ENCODE results near the gene ANKRD27. TPM values are rescaled to one million over a fixed set of nuclear protein-coding genes. Genes with fewer than 3 reads are reported as not detected.

The ANKRD27 gene
- total RNA-seq, 1 donor from 2014 or later: 20.8 TPM

DNA sequence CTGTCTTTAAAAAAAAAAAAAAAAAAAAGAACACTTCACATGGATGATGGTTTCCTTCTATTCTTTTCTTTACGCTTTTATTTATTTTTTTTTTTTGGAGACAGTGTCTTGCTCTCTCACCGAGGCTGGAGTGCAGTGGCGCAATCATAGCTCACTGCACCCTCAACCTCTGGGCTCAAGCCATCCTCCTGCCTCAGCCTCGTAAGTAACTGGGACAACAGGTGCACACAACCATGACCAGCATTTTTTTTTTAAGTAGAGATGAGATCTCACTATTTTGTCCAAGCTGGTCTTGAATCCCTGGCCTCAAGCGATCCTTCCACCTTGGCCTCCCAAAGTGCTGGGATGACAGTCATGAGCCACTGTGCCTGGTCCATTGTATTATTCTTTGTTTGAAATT, 24.3 kb downstream of the ANKRD27 start:
- H3K9ac ChIP-seq (ENCODE audit: low read length): no peak overlapping the region
- H4K20me1 ChIP-seq (ENCODE audit: insufficient read depth, low read length): peaks cover 25% of the 10 kb centered on the region
- H3K4me2 ChIP-seq (ENCODE audit: low read length): no peak overlapping the region
- DNase-seq (ENCODE audit: low read depth): no peak
- no peaks in the 10 kb centered on the region for H3K9me3 Mint-ChIP-seq (ENCODE audit: unreplicated experiment)
- H3K27me3 Mint-ChIP-seq (ENCODE audit: low read depth, unreplicated experiment): no peaks in the 10 kb centered on the region
- no peaks in the 10 kb centered on the region for H3K27me3 ChIP-seq (ENCODE audit: insufficient read depth, low read length)
- no peak overlapping the region for H3K27ac Mint-ChIP-seq (ENCODE audit: unreplicated experiment)
- H3K27ac ChIP-seq (ENCODE audit: low read depth, low read length): no peak overlapping the region
- H3K36me3 ChIP-seq (ENCODE audit: insufficient read depth, low read length): peaks cover 3% of the 10 kb centered on the region
- FAIRE-seq: no peak
- TF ChIP-seq EZH2 (IDR thresholded peaks at IDR 0.05; ENCODE audit: insufficient read depth, low read length): no peak
- TF ChIP-seq, protein P1, sequence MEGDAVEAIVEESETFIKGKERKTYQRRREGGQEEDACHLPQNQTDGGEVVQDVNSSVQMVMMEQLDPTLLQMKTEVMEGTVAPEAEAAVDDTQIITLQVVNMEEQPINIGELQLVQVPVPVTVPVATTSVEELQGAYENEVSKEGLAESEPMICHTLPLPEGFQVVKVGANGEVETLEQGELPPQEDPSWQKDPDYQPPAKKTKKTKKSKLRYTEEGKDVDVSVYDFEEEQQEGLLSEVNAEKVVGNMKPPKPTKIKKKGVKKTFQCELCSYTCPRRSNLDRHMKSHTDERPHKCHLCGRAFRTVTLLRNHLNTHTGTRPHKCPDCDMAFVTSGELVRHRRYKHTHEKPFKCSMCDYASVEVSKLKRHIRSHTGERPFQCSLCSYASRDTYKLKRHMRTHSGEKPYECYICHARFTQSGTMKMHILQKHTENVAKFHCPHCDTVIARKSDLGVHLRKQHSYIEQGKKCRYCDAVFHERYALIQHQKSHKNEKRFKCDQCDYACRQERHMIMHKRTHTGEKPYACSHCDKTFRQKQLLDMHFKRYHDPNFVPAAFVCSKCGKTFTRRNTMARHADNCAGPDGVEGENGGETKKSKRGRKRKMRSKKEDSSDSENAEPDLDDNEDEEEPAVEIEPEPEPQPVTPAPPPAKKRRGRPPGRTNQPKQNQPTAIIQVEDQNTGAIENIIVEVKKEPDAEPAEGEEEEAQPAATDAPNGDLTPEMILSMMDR (IDR thresholded peaks at IDR 0.05; ENCODE audit: insufficient read depth, low read depth, low read length): no peak
- H3K4me3 Mint-ChIP-seq (ENCODE audit: unreplicated experiment): no peak overlapping the region
- H3K36me3 Mint-ChIP-seq (ENCODE audit: low read depth, unreplicated experiment): peaks cover 8% of the 10 kb centered on the region
- no peaks in the 10 kb centered on the region for H3K9me3 ChIP-seq (ENCODE audit: insufficient read depth, low read depth, low read length)
- no peaks in the 10 kb centered on the region for H3K4me1 Mint-ChIP-seq (ENCODE audit: low read depth, unreplicated experiment)
- no peak overlapping the region for H2AFZ ChIP-seq (ENCODE audit: low read depth, low read length)
- H3K4me3 ChIP-seq (ENCODE audit: insufficient read depth, low read depth, low read length): no peak overlapping the region
- no peaks in the 10 kb centered on the region for H3K79me2 ChIP-seq (ENCODE audit: insufficient read depth, low read length)
- H3K4me1 ChIP-seq (ENCODE audit: insufficient read depth, low read length): peaks cover 2% of the 10 kb centered on the region

DNA sequence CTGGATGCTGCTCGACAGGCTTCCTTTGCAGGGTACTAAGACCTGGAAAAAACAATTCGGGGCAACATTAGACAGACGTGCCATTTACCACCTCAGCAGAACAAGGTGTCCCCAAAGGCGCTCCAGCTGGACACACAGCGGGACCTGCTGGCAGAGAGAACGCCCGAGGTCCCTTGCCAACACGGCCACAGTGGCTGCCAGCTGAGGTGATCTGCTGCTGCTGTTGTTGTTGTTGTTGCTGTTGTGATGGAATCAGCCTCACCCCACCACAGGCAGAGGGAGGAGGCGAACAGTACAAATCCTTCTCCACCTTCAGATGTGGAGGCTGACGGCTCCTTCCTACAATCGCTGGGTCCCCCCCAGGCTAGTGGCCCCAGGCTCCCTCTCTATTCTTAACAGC, 25.2 kb downstream of the ANKRD27 start:
- Histone ChIP-seq H3K4me2 (ENCODE audit: low read length) (no peak overlapping the region), H3K9ac (ENCODE audit: low read length) (no peak overlapping the region), H3K9me3 (ENCODE audit: insufficient read depth, low read depth, low read length) (no peaks in the 10 kb centered on the region), H2AFZ (ENCODE audit: low read depth, low read length) (no peak overlapping the region), H3K27me3 (ENCODE audit: insufficient read depth, low read length) (no peaks in the 10 kb centered on the region), H3K79me2 (ENCODE audit: insufficient read depth, low read length) (no peaks in the 10 kb centered on the region), H3K36me3 (ENCODE audit: insufficient read depth, low read length) (peaks cover 3% of the 10 kb centered on the region), H3K4me3 (ENCODE audit: insufficient read depth, low read depth, low read length) (no peak overlapping the region), H4K20me1 (ENCODE audit: insufficient read depth, low read length) (peaks cover 25% of the 10 kb centered on the region), H3K27ac (ENCODE audit: low read depth, low read length) (no peak overlapping the region), H3K4me1 (ENCODE audit: insufficient read depth, low read length) (peaks cover 2% of the 10 kb centered on the region)
- no peaks in the 10 kb centered on the region for H3K27me3 Mint-ChIP-seq (ENCODE audit: low read depth, unreplicated experiment)
- no peak overlapping the region for H3K27ac Mint-ChIP-seq (ENCODE audit: unreplicated experiment)
- no peak for TF ChIP-seq EZH2 (IDR thresholded peaks at IDR 0.05; ENCODE audit: insufficient read depth, low read length)
- TF ChIP-seq, protein P1 (IDR thresholded peaks at IDR 0.05; ENCODE audit: insufficient read depth, low read depth, low read length): no peak
- no peak overlapping the region for H3K4me3 Mint-ChIP-seq (ENCODE audit: unreplicated experiment)
- no peaks in the 10 kb centered on the region for H3K9me3 Mint-ChIP-seq (ENCODE audit: unreplicated experiment)
- H3K4me1 Mint-ChIP-seq (ENCODE audit: low read depth, unreplicated experiment): no peaks in the 10 kb centered on the region
- FAIRE-seq (no peak), DNase-seq (ENCODE audit: low read depth) (no peak)
- H3K36me3 Mint-ChIP-seq (ENCODE audit: low read depth, unreplicated experiment): peaks cover 8% of the 10 kb centered on the region

DNA sequence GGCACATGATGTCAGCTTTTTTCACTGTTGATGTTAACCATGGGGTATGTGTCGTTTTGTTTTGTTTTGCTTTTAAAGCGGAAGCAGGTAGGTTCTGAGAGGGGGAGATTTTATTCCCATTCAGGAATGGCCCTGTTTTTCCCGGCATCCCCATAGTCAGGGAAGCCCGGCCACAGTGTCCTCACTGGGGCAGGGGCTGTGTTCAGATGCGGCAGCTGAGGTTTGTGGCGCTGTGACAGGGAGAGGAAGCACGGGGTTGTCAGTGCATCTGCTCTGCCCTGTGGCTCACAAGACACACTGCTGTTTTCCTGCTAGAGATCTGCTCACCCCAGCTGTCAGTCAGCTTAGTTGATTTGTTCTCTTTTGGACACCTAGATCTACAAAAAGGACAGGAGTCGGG, 27.6 kb downstream of the ANKRD27 start:
- Histone ChIP-seq H3K9ac (ENCODE audit: low read length) (no peak overlapping the region), H3K27ac (ENCODE audit: low read depth, low read length) (no peak overlapping the region), H3K36me3 (ENCODE audit: insufficient read depth, low read length) (peaks cover 11% of the 10 kb centered on the region), H2AFZ (ENCODE audit: low read depth, low read length) (no peak overlapping the region), H4K20me1 (ENCODE audit: insufficient read depth, low read length) (peaks cover 15% of the 10 kb centered on the region), H3K27me3 (ENCODE audit: insufficient read depth, low read length) (no peaks in the 10 kb centered on the region), H3K9me3 (ENCODE audit: insufficient read depth, low read depth, low read length) (no peaks in the 10 kb centered on the region), H3K4me1 (ENCODE audit: insufficient read depth, low read length) (peaks cover 2% of the 10 kb centered on the region), H3K4me2 (ENCODE audit: low read length) (no peak overlapping the region), H3K4me3 (ENCODE audit: insufficient read depth, low read depth, low read length) (no peak overlapping the region), H3K79me2 (ENCODE audit: insufficient read depth, low read length) (no peaks in the 10 kb centered on the region)
- TF ChIP-seq, protein P1 (IDR thresholded peaks at IDR 0.05; ENCODE audit: insufficient read depth, low read depth, low read length): no peak
- no peak for TF ChIP-seq EZH2 (IDR thresholded peaks at IDR 0.05; ENCODE audit: insufficient read depth, low read length)
- Mint-ChIP-seq H3K27ac (ENCODE audit: unreplicated experiment) (no peak overlapping the region), H3K4me1 (ENCODE audit: low read depth, unreplicated experiment) (no peaks in the 10 kb centered on the region), H3K36me3 (ENCODE audit: low read depth, unreplicated experiment) (peaks cover 10% of the 10 kb centered on the region), H3K9me3 (ENCODE audit: unreplicated experiment) (no peaks in the 10 kb centered on the region), H3K27me3 (ENCODE audit: low read depth, unreplicated experiment) (no peaks in the 10 kb centered on the region), H3K4me3 (ENCODE audit: unreplicated experiment) (no peak overlapping the region)
- DNase-seq (ENCODE audit: low read depth) (no peak), FAIRE-seq (no peak)

Measured in astrocyte (in vitro differentiated cells and primary cell).